GM21423 (cell line): Measurements from ENCODE around the gene PRSS36.
"Not testable (repeated sequence)": the region's sequence is repeated elsewhere in the genome, so short reads cannot be mapped to it uniquely, and the experiment has no call there.

ENCODE experiments used
- ATAC-seq: cut with Tn5 transposase; IDR thresholded peaks from one replicate; pipeline ENCODE4 v1.9.1; 2021; ENCODE audit warnings: mild to moderate bottlenecking, moderate library complexity; ENCODE audit not compliant: unreplicated experiment

The PRSS36 gene

DNA sequence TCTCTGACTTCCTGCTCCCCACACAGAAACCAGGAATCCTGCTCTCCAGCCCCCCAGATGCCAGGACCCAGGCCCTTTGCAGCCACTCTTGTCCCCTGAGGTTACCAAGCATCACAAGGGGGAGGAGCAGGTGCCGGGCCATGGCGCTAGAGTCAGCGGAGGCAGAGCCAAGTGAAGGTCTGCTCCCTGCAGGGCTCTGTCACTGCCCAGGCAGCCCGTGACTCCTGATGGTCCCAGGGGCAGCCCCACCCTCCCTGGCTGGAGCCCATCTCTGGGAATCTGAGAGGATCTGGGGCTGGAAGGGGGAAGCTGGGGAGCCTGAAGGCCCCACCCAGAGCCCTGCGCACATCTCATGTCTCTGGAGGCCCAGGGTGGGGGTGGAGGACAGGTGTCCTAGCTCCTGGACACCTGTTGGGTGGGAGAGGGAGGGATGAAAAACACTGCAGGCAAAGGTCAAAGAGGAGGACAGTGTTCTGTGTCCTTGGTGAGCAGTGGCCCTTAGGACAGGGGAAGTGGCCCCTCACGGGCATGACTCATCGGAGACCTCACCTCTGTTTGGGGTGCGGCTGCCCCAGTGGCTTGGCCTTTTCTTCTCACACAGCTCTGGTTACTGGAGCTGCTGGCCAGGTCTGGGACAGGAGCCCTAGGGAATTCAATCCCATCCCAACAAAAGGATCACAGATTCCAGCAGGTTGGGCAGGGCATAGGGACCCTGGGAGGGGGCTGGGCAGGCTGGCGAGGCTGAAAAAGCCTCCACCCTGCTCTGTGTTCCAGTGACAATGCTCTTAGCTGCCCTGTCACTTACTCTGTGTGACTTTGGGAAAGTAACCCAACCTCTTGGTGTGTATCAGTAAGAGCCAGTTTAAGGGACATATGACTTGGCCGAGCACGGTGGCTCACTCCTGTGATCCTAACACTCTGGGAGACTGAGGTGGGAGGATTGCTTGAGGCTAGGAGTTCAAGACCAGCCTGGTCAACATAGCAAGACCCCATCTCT is at the start of gene PRSS36:
Gene PRSS36, minus strand, starts transcription at position 173 of the 997 bp plus-strand sequence. Its CDS starts 31 bp downstream, at position 142.
- no peak for ATAC-seq

DNA sequence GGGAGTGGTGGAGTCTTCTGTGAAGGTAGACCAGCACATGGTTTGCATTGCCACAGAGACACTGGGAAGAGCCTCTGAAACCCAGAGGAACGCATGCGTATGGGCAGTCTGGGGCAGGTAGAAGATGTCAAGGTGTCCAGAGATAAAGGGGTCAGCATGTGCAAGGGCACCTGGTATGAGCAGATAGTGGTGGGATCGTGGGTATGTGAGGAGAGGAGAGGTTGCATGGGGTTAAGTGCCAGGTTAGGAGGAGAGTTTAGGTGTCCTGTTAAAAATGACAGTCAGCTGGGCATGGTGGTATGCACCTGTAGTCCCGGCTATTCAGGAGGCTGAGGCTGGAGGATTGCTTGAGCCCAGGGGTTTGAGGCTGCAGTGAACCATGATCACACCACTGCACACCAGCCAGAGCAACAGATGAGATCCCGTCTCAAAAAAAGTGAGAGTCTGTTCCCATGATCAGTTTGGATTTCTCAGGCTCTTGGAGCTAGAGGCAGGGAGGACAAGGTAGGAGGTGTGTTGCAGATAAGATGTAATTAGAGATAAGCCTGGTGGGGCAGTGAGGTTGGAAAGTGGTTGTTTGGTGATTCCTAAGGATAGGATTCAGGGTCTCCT is 49.7 kb upstream of the PRSS36 start:
- no peak for ATAC-seq

DNA sequence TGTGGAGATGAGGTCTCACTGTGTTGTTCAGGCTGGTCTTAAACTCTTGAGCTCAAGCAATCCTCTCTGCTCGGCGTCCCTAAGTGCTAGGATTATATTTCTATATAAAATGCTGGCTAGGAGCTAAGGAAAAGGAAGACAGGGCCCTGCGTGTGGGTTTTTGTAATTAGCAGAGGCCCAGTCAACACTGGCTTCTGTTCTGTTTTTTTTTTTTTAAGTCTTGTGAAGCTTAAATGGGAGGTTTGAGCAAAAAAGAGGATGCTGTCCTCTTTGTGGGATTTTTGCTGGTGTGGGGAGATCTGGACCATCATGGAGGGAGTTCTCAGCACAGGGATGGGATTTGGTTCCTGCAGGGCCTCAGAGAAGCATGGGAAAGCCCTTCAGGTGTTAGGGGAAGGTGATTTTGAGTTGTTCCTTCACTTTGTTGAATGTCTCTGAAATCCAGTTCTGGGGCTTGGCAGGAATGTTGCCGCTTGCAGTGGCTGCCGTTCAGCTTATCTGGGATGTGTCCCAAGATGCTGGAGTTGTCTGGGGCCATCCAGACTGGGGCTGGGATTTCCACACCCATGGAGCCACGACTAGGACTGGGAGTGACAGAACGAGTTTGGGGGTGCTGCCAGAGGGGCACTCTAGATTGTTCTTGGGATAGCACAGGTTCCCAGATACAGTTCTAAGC is 48.5 kb upstream of the PRSS36 start:
- no peak for ATAC-seq

DNA sequence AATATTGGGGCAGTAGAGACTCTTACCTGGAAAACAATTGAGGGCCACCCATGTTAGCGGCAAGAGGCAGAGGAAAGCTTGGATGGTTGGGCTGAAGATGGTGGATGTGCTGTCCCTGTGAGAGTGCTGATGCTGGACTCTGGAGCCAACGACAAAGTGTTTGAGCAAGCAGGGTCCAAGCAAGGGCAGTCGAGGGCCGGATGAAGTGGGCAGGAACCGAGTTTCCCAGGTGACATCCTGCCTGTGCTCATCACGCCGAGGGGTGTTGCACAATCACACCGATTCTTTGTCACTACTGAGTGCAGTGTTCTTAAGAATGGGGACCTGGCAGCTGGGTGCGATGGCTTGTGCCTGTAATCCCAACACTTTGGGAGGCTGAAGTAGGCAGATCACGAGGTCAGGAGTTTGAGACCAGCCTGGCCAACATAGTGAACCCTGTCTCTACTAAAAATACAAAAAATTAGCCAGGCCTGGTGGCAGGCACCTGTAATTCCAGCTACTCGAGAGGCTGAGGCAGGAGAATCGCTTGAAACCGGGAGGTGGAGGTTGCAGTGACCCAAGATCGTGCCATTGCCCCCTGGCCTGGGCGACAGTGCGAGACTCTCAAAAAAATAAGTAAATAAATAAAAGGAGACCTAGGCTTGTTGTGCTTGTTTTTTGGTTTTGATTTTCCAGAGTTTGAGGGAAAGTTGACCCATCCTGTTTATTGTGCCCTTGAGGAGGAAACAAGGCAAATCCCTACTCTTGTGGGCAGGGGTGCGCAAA is 46.6 kb upstream of the PRSS36 start:
- ATAC-seq = no peak

DNA sequence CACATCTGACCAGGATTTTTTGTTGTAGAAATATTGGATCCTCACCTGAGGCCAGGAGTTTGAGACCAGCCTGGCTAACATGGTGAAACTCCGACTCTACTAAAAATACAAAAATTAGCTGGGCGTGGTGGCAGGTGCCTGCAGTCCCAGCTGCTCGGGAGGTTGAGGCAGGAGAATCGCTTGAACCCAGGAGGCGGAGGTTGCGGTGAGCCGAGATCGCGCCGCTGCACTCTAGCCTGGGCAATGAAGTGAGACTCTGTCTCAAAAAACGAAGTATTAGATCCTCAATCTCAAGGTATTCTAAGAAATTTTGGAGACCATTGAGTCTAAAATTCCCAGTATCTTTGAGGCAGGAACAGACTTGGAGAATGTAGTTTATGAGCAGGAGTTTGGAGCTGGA is 46.0 kb upstream of the PRSS36 start:
- ATAC-seq = not testable (repeated sequence)

DNA sequence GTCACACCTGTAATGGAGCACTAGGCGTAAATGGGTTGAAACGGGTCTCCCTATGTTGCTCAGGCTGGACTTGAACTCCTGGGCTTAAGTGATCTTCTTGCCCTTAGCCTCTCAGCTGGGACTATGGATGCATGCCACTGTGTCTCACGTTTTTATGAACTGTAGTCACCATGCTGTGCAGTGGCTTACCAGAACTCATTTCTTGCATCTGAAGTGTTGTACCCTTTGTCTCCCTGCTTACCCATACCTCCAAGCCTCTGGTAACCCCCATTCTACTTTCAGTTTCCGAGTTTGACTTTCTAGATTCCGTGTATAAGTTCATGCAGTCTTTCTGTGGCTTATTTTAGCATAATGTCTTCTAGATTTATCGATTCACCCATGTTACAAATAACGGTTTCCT is 45.0 kb upstream of the PRSS36 start:
- ATAC-seq = no peak

DNA sequence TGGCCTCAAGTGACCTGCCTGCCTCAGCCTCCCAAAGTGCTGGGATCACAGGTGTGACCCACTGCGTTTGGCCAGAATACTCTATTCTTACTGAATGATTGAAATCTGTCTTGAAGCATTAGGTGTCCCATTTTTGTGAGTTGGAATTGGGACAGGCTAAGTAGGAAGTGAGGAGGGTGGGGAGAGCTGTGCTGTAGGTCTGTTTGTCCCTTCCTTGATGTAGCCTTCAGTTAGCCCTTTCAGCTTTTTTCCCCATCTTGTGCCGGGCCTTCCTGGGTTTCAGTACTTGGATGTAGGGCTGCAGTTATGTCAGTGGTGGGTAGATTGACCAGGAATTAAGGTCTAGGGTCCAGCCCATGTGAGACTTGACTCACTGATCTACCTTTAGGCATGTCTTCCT is 44.0 kb upstream of the PRSS36 start:
- no peak for ATAC-seq

DNA sequence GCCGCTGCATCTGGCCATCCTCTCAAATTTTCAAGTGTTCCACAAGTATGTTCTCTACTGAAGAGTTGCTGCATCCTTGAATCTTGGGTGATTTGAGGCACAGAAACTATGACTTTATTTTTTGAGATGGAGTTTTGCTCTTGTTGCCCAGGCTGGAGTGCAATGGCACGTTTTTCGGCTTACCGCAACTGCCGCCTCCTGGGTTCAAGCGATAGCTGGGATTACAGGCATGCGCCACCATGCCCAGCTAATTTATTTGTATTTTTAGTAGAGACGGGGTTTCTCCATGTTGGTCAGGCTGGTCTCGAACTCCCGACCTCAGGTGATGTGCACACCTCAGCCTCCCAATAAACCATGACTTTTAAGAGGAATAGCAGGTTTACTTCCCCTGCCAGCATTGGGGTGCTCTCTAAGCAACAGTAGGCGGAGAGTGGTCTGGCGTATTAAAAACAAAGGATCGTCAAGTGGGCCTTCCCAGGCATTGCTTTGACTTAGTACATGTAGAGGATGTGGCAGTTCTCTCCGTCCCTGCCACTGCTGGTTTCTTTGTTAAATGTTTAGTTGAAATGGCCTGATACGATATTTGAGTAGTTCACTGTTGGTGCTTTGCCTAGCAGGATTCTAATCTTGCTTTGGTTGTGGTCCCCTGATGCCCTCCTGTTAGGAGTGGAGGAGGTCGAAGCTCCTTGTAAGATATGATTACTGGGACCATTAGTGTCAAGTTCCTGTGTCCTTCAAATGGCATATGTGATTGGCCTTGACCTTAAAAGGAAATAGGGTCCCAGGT is 43.2 kb upstream of the PRSS36 start:
- ATAC-seq = no peak

DNA sequence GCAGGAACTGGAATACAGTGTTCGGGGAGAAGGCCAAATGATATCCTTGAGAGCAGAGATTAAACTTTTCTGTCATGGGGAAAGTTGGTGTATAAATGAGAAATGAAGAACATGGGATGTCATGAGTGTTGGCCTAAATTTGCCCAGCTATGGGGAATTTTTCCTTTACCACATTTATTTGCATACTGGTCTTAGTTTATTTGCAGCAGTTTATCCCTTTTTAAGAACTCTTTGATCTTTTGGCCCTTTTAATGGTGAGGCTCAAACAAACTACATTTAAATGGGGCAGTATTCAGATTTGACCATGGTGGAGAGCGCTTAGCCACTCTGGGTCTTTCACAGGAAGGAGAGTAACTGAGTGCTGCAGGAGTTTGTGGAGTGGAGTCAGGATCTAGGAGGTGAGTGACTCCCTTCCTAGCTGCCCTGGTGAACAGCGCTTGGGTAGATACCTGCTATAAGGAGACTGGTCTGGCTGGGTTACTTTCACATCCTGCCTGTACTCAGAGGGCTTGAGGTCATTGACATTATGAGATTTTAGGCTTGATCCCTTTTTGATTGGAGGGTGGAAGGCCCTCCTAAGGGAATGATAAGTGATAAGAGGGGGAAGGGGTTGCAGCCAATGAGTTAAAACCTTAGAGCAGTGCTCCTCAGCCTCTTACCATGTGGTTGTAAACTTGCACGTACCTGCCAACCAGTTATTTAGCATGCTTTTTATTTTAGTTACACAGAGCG is 42.0 kb upstream of the PRSS36 start:
- ATAC-seq = no peak

DNA sequence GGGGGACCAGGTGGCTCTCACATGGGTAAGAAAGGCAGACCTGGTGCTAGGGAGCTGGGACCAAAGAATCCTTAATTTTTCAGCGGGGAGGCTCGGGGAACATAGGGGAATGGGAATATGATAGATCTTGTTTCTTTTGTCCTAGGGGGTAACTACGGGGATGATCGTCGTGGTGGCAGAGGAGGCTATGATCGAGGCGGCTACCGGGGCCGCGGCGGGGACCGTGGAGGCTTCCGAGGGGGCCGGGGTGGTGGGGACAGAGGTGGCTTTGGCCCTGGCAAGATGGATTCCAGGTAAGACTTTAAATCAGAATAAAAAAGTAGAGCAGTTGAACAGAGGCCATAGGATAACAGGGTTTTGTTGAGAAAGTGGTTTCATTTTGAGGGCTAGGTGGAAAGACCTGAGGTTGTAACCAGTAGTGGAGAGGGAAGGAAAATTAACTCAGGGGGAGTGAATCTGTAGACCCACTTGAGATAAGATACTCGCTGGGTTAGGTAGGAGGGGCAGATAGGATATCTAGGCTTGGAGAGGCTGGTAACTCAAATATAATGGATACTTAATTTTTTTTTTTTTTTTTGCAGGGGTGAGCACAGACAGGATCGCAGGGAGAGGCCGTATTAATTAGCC is 41.1 kb upstream of the PRSS36 start:
- ATAC-seq = no peak

DNA sequence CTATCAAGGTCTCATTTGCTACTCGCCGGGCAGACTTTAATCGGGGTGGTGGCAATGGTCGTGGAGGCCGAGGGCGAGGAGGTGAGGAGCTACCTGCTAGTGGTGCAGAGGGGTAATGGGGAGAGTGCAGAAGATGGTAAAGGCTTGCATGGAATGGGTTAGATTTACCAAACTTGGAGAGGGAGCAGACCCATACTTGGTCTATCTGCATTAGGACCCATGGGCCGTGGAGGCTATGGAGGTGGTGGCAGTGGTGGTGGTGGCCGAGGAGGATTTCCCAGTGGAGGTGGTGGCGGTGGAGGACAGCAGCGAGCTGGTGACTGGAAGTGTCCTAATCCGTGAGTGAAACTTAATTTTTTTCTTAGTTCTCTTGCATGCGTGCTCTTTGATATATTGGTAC is 40.2 kb upstream of the PRSS36 start:
- ATAC-seq = no peak

DNA sequence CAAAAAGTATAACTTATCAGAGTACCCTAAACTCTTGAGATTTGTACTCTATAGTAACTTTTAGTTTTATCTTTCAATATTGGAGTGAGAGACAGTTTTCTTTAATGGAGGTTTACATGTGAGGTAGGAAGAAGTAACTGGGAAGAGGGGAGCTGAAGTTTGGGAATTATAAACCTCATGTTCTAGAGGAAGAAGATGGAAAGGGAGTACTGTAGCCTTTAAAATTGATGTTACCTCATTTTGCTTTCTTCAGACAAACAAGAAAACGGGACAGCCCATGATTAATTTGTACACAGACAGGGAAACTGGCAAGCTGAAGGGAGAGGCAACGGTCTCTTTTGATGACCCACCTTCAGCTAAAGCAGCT is 39.5 kb upstream of the PRSS36 start:
- ATAC-seq = no peak

DNA sequence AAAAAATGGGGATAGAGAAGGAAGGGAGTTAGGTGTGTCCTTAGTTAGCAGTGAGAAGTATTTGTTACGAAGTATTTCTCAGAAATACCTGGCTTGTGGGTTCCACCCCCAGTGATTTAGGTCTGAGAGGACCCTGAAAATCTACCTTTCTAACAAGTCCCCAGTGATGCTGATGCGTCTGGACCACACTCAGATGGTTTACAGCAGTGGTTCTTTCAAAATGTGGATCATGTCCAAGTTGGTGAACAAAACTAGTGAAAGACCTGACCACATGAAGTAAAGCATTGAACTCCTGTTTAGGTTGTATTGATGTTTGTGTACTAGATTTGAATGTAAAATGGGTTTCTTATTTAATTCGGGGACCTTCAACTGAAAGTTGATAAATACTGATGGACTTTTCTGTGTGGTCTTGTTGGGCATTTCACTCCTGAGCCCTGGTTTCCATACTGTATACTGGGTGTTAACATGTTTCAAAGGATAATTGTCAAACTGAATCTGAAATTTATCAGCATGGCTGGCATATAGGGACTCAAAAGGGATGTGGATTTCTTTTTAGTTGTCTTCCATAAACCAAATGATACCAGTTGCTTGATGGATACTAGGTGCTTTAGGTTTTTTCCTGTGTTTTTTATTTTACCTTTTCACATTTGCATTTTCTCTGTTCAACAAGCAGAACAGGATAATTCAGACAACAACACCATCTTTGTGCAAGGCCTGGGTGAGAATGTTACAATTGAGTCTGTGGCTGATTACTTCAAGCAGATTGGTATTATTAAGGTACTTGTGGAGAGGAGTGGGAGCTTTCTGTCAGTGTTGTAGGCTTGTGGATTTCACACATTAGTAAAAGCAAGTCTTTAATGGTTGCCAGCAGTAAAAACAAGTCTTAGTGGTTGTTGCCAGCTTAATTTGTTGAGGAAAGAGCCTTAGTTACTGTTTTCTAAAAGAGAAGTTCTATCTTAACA is 38.9 kb upstream of the PRSS36 start:
- no peak for ATAC-seq

DNA sequence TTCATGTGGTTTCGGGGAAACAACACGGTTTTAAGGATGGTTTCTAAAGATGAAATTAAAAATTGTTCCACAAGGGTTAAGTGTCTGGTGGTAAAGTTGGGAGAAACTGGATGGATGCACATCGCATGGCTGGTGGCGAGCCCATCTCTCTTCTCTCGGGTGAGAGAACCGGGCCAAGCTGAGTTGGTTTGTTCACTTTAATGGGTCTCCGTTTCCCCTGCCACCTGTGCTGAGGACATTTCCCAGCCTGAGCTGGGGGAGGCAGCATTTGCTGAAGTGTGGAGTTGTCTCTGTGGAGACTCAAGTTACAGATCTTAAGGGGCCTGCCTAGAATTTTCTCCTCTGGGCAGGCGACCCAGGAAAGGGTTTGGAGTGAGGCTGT is 37.9 kb upstream of the PRSS36 start:
- ATAC-seq = no peak

DNA sequence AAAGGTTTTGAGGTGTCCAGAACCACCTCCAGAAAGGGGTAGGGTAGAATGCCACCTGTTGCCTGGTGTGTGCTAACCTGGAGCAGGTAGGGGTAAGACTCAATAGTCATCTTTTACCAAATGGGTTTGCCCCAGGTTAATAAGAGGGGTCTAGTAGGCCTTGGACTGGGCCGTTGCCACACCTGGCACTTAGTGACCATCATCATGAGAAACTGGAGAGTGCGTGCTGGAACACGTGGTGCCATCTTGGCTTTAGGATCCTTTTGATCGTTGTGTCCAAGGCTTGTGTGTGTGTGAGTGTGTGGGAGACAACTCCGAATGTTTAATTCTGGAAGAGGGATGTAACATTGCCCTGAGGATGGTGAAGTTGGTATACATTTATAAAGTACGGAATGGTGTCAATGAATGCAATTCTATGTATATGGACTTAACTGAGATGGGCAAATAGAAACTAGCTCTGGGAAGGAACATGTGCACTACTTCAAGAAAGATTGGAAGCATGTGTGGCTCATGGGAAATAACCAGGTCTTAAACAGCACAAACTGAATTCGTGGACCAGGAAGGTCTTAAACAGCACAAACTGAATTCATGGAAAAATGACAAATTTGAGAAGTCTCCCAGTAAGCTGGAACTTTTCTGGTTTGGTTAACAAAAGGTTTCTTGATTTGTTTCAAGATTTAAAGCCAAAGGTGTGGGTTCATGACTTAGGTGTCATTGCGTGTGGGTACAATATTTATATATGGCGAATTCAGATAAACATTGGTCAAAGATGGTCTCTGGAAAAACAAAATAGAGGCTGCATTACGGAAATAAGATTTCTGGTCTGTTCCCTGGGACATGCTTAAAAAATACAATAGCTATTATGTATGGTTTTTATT is 37.3 kb upstream of the PRSS36 start:
- ATAC-seq = no peak

DNA sequence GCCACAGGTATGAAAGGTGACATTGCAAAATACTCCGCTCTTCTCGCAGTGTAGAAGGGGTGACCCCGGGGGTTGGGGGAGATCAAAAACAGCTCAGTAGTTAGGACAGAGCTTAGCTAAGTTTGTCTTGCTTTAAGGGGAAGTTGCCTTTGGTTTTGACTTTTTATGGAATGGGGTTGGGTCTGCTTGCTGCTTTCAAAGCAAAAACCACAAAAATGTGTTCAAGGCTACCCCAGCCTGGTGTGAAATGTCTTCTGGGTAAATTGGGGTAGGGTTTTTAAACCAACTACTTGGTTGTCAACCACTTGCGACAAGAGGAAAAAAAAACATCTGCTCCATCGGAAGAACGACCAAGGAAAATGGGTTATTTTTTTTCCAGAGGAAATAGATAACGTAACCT is 36.3 kb upstream of the PRSS36 start:
- ATAC-seq = no peak

DNA sequence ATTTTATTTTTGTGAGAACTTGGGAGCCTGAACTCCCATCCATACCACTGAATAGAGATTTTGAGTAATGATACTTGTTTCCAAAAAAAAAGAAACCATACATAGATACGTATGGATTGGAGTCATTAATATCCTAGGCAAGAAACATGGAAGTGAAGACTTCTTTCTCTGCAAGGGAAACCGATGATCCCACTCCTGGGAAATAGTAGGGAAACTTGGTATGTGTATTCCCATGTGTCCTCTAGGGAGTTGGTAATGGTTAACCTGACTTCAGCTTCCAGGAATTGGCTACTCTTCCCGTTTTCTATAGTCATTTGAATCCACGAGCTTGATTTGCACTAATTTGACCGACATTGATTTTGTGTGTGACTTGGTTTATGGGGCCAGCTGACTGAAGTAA is 35.5 kb upstream of the PRSS36 start:
- no peak for ATAC-seq
